ENCODE results near the gene ADRB2.

The ADRB2 gene

DNA sequence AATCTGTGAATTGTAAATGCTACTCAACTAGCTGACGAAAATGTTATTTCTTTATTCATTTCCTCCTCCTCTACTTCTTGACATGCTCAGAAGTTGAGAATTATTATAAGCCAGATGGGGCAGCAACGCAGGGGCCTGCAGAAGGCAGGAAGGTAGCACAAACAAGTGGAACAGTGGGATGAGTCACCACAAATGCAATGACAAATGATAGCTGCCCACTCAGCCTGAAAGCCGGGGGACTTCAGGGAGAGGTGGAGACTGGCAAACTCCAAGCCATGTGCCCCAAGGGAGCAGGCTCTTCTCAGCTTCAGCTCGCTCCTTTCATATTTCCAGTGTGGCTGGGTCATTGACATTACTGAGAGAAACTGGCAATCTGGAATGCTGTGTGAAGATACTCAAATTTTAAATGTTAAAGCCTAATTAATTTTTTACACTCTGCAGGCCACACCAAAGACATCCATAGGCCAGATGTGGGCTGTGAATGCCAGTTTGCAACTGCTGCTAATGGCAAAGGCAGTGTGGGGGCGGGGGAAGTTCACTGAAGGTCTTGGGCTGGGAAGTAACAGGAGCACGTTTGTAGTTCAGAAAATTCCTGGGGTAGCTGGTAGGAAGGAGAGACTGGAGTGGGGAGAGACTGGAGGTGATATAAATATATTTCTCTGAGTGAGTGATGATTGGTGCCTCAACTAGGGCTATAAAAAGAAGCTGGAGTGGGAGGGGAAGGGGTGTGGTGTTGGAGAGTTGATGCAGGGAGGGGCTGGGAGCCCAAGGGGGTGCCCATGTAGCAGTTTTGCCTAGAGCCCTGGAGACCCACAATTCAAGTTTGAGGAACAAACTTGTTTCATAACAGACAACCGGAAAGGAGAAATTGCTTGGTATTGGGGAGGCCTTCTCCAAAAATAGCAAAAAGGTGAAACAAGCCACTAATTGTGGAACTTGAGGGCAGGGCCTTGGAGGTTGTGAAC is 20.8 kb upstream of the ADRB2 start:
- no peak for DNase-seq (ENCODE audit: low spot score)

GRCh38 chr5:148806520-148806931 is 19.9 kb upstream of the ADRB2 start:
- no peak for DNase-seq (ENCODE audit: low spot score)

DNA sequence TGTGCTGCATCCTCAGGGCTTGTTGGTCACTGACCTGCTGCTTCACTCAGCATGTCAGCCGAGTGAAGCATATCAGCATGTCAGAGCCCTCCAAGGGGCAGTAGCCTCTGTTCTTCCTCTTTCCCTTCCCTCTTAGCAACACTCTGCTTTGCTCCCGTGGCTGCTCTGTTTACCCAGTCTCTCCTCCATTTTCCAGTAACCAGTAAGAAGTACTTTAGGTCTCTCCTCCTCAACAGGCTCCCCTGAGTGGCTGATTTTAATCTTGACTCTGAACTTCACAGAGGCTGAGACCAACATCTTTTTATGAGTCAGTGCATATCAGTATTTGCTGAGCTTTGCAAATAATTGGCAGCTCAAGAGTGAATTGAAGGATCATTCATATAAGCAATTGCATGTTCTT is 18.6 kb upstream of the ADRB2 start:
- no peak for DNase-seq (ENCODE audit: low spot score)

DNA sequence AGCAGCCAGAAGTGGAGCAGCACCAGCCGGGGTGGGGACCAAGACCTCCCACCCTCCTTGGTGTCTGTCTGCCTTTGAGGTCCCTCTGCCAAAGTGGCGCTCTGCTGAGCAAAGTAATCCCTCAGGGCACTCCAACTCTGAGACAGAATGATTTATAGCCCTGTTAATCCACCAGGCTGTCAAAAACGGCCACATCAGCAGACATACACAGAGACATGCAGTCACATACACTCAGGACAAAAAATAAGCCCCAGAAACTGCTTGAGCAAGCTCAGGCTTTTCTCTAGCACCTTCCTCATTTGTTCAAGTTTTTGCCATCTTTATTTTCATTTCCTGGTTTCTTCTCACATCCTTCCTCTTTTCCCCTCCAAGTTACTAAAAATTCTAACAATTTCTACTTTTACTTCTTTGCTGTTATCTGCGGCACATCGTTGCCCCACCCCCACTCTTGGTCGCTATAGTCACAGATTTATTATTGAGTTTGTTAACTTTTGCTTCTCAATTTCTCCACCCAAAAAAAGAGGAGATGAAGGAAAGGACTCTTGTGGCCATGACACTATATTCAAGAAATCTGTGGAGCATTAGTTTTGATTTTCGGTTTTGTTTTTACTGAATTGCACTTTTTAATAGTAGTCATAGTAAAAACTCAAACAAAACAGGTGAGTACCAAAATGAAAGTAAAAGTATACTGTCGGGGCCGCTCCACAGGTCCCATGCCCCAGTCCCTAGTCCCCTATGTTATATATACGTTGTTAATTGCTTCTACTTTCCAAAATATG is 17.4 kb upstream of the ADRB2 start:
- no peak for DNase-seq (ENCODE audit: low spot score)

- DNase-seq (ENCODE audit: low spot score), result no peak
Measured at GRCh38 chr5:148809781-148810524, 16.5 kb upstream of the ADRB2 start.

DNA sequence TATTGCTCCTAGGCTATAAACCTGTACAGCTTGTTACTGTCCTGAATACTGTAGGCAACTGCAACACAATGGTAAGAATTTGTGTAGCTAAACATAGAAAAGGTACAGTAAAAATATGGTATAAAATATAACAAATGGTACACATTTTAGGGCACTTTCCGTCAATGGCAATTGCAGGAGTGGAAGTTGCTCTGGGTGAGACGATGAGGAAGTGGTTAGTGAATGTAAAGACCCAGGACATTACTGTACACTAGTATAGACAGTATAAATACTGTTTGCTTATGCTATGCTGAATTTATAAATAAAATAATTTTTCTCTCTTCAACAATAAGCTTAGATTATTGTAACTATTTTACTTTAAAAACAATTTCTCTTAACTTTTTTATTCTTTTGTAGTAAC is 15.6 kb upstream of the ADRB2 start:
- no peak for DNase-seq (ENCODE audit: low spot score)

DNA sequence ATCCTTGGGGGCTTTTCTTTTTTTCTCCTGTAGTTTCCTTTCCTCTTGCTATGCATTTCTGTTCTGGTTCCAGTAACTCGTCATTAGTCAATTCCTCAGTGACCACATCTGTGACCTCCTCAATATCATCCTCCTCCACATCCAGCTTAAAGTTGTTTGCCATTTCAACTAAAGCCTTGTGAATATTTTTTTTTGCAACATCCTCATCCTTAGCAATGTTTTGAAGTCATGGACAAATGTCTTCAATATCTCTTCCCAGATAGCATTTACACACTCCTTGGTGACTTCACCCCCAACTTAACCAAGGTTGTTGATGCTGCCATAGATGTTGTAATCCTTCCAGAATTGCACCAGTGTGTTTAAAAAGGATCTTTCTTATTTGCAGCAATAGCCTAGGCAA is 14.7 kb upstream of the ADRB2 start:
- DNase-seq (ENCODE audit: low spot score), result no peak

GRCh38 chr5:148815086-148815485 is 11.3 kb upstream of the ADRB2 start:
- no peak for DNase-seq (ENCODE audit: low spot score)

DNA sequence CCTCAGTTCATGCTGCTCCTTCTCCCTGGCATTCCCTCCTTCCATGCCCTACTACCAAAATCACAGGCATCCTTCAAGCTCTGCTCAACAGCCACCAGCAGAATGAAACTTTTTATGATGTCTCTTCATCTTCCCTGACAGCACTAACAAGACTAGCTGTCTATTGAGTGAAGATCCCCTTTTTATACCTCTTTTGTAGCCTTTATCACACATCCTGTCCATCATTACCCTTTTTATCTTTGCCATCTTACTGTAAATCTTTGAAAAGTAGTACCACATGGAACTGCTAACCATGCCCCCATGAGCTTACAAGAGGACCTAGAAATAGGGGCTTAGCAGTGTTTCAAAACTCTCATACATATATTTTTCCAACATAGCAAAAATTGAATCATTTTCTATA is 10.8 kb upstream of the ADRB2 start:
- DNase-seq (ENCODE audit: low spot score), result no peak

DNA sequence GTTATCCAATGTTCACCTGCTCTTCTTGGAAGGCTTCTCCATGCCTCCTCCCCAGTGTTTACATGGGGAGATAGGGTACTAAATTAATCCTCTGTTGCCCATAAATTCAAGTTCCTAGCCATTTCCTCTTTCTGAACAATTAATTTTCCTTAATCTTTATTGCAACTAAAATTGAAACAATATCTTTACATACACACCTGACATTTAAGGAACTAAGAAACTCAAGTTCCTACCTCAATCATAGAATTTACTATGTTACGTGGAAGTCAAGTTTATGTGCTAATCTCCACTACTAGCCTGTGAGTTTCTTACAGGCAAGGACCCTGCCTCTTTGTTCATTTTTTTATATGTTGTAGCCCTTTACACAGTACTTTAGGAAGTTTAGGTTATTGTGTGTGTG is 10.1 kb upstream of the ADRB2 start:
- DNase-seq (ENCODE audit: low spot score), result no peak

DNA sequence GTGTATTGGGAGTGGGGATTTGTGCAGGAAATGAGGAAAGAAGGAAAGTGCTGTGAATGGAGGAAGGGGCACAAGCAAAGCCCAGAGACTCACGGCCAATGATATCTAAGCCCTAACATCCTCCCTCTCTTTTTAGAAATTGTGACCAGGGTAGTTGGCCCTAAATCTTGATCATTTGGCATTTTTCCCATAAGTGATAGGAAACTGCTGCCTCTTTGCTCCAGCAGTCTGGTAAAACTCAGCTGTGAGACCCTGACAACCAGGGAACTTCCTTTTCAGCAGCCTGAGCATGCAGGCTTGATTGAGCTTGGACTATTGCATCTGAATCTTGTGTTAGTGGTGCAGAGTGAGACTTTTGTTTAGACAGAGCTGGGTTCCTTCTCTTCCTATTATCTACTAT is 9.6 kb upstream of the ADRB2 start:
- DNase-seq (ENCODE audit: low spot score), result no peak

- DNase-seq (ENCODE audit: low spot score), result no peak
Measured at GRCh38 chr5:148817606-148818005, 8.8 kb upstream of the ADRB2 start.

DNA sequence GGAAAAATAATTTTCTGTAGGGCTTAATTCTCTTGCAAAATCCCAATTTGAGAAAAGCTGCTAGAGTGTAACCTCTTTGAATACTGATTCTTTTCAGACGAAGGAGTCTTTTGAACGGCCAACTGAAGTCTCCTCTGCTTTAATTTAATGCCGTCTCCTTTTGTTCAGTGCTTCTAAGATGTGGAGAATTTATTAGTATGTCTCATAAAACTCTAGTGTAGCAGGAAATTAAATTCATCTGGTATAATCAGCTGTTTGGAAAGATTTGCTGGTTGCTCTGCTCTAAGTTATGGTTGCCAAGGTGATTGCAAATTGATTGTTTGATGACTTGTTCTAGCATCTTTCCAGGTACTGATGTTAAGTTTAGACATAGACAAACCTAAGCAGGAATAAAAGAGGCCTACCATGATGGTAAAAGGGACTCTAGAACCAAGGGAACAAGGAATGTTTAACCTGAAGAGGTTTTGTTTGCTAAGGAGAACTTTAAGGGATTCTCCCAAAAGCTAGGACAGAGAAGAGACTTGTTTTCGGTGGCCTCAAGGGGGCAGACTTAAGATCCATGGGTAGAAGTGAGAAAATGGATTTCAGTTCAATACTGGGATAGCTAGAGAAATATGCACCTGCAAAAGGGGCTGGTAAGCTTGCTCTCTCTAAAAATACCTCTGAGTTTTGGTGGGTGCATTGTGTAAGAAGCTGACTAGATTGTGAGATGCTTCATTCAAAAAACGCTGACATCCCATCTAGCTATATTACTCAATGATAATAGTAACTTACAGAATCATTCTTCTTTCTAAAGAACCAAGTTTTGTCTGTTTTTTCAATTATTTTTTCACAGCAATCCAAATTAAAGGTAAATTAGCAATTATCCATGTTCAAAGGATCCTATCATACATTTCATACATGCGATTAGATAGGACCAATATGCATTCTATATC is 5.7 kb upstream of the ADRB2 start:
- peak; percentile 19 for DNase-seq (ENCODE audit: low spot score)

DNA sequence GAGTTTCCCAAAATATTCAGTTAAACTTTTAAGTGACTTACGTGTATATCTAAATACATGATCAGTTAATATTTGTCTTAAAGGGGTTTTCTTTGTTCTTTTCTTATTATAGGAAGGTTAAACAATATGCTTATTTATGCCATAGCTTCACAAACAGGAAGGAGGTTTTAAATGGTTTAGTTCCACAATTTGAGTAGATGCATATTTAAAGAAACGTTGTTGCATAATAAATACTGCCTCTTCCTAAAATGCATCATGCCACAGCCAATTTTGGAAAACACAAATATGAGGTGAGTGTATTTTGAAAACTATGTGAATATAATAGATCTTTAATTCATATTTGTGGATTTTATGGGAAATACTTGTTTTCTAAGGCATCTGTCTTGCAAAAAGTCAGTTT is 2.5 kb upstream of the ADRB2 start:
- DNase-seq (ENCODE audit: low spot score), result no peak

GRCh38 chr5:148825716-148826052 is 727 bp upstream of the ADRB2 start:
- peak; percentile 37 for DNase-seq (ENCODE audit: low spot score)

- DNase-seq (ENCODE audit: low spot score), result no peak
Measured at GRCh38 chr5:148826739-148827070, 294 bp downstream of the ADRB2 start.

DNA sequence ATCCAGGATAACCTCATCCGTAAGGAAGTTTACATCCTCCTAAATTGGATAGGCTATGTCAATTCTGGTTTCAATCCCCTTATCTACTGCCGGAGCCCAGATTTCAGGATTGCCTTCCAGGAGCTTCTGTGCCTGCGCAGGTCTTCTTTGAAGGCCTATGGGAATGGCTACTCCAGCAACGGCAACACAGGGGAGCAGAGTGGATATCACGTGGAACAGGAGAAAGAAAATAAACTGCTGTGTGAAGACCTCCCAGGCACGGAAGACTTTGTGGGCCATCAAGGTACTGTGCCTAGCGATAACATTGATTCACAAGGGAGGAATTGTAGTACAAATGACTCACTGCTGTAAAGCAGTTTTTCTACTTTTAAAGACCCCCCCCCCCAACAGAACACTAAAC is 1.3 kb downstream of the ADRB2 start:
- DNase-seq (ENCODE audit: low spot score), result no peak

DNA sequence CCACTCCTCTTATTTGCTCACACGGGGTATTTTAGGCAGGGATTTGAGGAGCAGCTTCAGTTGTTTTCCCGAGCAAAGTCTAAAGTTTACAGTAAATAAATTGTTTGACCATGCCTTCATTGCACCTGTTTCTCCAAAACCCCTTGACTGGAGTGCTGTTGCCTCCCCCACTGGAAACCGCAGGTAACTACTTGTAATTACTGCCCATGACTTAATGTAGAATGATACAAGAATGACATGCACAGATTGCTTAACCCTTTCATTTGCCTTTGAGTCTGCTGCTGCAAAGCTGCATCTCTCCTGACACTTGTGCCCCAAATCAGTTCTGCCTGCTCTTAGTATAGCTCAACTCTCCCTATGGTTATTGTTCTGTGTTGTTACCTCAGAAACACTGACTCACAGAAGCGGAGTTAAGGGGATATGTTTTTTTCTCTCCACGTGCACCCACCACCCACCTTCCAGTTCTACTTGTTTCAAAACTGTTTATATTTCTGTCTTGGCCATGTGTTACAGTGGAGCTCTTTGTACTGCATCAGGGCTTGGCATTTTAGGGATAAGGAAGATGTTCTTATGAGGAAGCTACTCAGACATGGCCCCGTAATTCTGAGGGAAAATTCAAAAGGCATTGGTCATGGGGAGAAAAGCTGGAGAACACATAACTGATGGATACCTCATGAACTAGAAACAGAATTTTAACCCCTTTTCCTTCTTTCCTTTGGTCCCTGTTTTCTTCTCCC is 2.3 kb downstream of the ADRB2 start:
- no peak for DNase-seq (ENCODE audit: low spot score)

DNA sequence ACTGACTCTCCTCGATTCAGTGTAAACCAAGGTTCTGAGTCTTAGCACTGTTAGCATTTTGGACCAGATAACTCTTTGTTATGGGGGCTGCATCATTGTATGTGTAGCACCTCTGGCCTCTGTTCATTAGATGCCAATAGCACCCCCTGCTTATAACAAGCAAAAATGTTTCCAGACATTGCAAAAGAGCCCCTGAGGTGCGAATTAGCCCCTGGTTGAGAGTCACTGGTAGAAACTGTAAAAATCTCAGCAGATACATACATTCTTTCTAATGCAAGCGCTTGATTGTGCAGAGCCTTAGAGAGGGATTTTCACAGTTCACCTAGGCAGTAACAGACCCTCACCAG is 2.8 kb downstream of the ADRB2 start:
- no peak for DNase-seq (ENCODE audit: low spot score)

DNA sequence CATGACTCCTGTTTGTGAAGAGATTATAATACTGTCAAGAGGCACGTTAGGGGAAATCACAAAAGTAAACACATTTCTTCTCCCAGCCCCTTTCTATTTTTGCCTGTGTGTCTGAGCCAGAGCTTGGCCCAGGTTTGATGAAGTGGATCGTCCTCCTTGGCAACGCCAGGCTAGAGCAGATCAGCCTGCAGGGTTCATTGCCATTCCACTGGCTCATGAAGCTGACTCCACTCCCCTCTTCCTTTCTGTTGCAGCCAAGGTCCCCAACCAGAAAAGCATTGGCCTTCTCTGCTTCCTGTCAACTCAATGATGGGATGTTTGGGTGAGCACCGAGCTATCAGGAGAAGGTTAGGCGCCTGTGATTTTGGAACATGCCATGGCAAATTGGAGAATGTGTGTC is 3.3 kb downstream of the ADRB2 start:
- no peak for DNase-seq (ENCODE audit: low spot score)

DNA sequence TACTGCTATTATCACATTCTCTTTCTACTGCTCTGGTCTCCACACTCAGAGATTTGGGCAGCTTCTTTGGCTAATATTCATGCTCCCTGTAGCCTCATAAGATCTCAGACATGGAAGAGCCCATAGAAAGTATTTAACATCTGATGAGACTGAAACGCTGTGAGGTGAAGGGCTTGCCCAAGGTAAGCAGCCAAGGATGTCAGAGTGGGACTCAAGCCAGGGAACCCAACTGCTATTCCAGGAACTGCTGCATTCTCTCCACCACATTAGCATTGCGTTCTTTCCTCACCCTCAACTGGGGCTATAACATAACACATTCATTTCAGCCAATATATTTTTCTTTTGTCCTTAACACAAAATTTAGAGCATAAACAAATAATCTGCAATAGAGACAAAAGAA is 3.8 kb downstream of the ADRB2 start:
- DNase-seq (ENCODE audit: low spot score), result no peak

Data from hematopoietic multipotent progenitor cell treated with erythropoietin and hydrocortisone succinate and interleukin-3 and kit ligand, for 17 days (in vitro differentiated cells).